Activated CD8-positive, alpha-beta memory T cell treated with anti-CD3 and anti-CD28 coated beads for 36 hours (primary cell): ENCODE measurements around the gene SUMO3. TPM values are rescaled to one million over a fixed set of nuclear protein-coding genes. Genes with fewer than 3 reads are reported as not detected.

Experiments used
- CTCF ChIA-PET: fragments of 350-600 bp; sonication (Branson Sonifier 250); formaldehyde crosslinking; loops from one replicate; lab custom pipeline; 2021; ENCODE audit warnings: antibody characterized with exemption; lab: Charles Lee
- POLR2A ChIA-PET: fragments of 350-600 bp; sonication (Branson Sonifier 250); formaldehyde crosslinking; loops from one replicate; lab custom pipeline; 2021; ENCODE audit warnings: antibody characterized with exemption; lab: Charles Lee
- total RNA-seq, 2 experiments: library from RNA; stranded (reverse); gene quantifications; one replicate each; pipeline ENCODE4 v1.2.3, GENCODE V29; 2021

Gene SUMO3
- total RNA-seq, 2 experiments from 2014 or later, result 81.6 to 83.1 TPM

DNA sequence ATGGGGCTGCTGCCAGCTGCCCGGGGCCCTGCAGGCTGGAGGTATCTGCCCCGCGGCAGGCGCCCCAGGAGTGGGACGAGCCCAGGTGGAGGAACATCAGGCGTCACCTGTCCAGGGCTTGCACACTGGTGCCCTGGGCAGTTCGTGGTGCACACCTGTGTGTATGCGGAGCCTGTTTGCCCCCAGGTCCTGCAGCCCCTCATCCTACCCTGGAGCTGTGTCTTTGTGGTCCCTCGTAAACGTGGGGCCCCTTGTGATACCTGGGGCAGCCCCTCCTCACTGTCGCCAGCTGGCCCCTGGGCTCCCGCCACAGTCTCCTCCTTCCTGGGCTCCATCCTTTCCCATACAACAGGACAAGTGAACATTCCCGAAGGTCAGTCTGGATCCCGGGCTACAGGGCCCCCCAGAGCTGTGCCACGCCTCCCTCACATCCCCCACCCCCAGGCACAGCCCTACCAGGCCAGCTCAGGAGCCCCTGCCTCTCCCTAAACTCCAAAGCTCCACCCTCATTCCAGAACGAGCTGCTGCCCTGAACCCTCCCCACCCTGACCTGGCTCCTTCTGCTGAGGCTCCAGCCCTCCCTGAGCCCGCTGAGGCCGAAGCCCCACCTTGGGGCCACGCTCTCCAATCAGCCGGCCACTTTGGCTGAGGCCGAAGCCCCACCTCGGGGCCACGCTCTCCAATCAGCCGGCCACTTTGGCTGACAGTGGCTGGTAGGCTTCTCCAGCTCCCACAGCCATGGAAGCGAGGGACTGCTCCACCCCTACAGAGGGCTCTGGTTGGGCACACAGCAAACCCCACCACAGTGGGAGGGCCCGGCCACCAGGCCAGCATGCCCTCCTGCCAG lies 58.9 kb downstream of the SUMO3 start:
- ChIA-PET CTCF (interaction anchor here (1.0 kb wide), 1 partner anchor 248 kb away, joined by 3 read pairs; no protein-coding TSS in a partner anchor), POLR2A (no interaction called here)

GRCh38 chr21:44758141-44758561 lies 59.7 kb downstream of the SUMO3 start:
- POLR2A ChIA-PET, result no interaction called here
- CTCF ChIA-PET, result no interaction called here

GRCh38 chr21:44757731-44758130 lies 60.1 kb downstream of the SUMO3 start:
- POLR2A ChIA-PET, result no interaction called here
- CTCF ChIA-PET, result no interaction called here

- ChIA-PET CTCF (no interaction called here), POLR2A (no interaction called here)
Measured at GRCh38 chr21:44756423-44757185, 61.3 kb downstream of the SUMO3 start.

Other genes with a start within 250 kb of the SUMO3 start
- gene KRTAP10-4, start 244.3 kb downstream of the SUMO3 start, total RNA-seq, result not detected
- not detected for gene KRTAP10-5, start 237.5 kb downstream of the SUMO3 start, total RNA-seq
- not detected for gene KRTAP10-6, start 225.6 kb downstream of the SUMO3 start, total RNA-seq
- not detected for gene KRTAP10-7, start 217.5 kb downstream of the SUMO3 start, total RNA-seq
- not detected for gene KRTAP10-8, start 206.0 kb downstream of the SUMO3 start, total RNA-seq
- not detected for gene KRTAP10-9, start 191.0 kb downstream of the SUMO3 start, total RNA-seq
- not detected for gene KRTAP10-10, start 180.7 kb downstream of the SUMO3 start, total RNA-seq
- gene KRTAP10-11, start 171.6 kb downstream of the SUMO3 start, total RNA-seq, result not detected
- not detected for gene KRTAP12-4, start 163.4 kb downstream of the SUMO3 start, total RNA-seq
- gene KRTAP12-3, start 160.1 kb downstream of the SUMO3 start, total RNA-seq, result not detected
- gene KRTAP12-2, start 151.1 kb downstream of the SUMO3 start, total RNA-seq, result not detected
- not detected for gene KRTAP12-1, start 135.9 kb downstream of the SUMO3 start, total RNA-seq
- not detected for gene KRTAP10-12, start 120.9 kb downstream of the SUMO3 start, total RNA-seq
- gene TSPEAR, start 106.5 kb downstream of the SUMO3 start, total RNA-seq, result not detected
- gene UBE2G2, start 16.2 kb downstream of the SUMO3 start, total RNA-seq, result 100 to 1,000 TPM; 119 to 121 TPM
- 10 to 100 TPM; 42.3 to 45.3 TPM for gene PTTG1IP, start 55.6 kb upstream of the SUMO3 start, total RNA-seq
- gene ITGB2, start 102.8 kb upstream of the SUMO3 start, total RNA-seq, result 100 to 1,000 TPM; 197 to 216 TPM
- gene SLX9, start 122.0 kb upstream of the SUMO3 start, total RNA-seq, result 10 to 100 TPM; 77.1 to 83.3 TPM